MM.1S (cell line): ENCODE measurements around the gene DTX4.

ENCODE experiments used
- CTCF ChIP-seq: fragments of 300-600 bp; sonication (generic); IDR thresholded peaks from 2 replicates; pipeline ENCODE4 v1.5.1; 2016; ENCODE audit warnings: antibody characterized with exemption, low read length, mixed read lengths
- EZH2 ChIP-seq: fragments of 300-600 bp; sonication (generic); optimal IDR thresholded peaks from 2 replicates; pipeline ENCODE3; 2017; ENCODE audit warnings: low read depth, mild to moderate bottlenecking, antibody characterized with exemption, low read length, mixed read lengths
- EZH2phosphoT487 ChIP-seq: fragments of 300-600 bp; sonication (generic); IDR thresholded peaks from 2 replicates; pipeline ENCODE4 v1.6.1; 2018; ENCODE audit warnings: antibody characterized with exemption, low read length

GRCh38 chr11:59205648-59206047 is 33.7 kb downstream of the DTX4 start:
- TF ChIP-seq EZH2 = no peak
- TF ChIP-seq CTCF = no peak
- no peak for TF ChIP-seq EZH2phosphoT487
